Nephron progenitor cell (in vitro differentiated cells): ENCODE measurements around the gene RFX2.

Experiments used
- DNase-seq: peaks from one replicate; pipeline ENCODE4 v3.0.0; 2021
- H3K27ac Mint-ChIP-seq: 2 replicates; pipeline ENCODE4 v1.8.0; 2021; ENCODE audit warnings: mild to moderate bottlenecking, moderate library complexity, mixed read lengths
- H3K27me3 Mint-ChIP-seq: 2 replicates; pipeline ENCODE4 v1.8.0; 2021; ENCODE audit warnings: mild to moderate bottlenecking, low read depth, mixed read lengths; ENCODE audit not compliant: poor library complexity
- H3K36me3 Mint-ChIP-seq: 2 replicates; pipeline ENCODE4 v1.8.0; 2021; ENCODE audit warnings: low read depth, mixed read lengths
- H3K4me1 Mint-ChIP-seq: 2 replicates; pipeline ENCODE4 v1.8.0; 2021; ENCODE audit warnings: mixed read lengths
- H3K4me3 Mint-ChIP-seq: 2 replicates; pipeline ENCODE4 v1.8.0; 2021; ENCODE audit warnings: mild to moderate bottlenecking, moderate library complexity, mixed read lengths
- H3K9me3 Mint-ChIP-seq: 2 replicates; pipeline ENCODE4 v1.8.0; 2021; ENCODE audit warnings: mild to moderate bottlenecking, moderate library complexity, mixed read lengths
- TF ChIP-seq, protein P1 (sequence below): fragments of 200-600 bp; sonication (generic); IDR thresholded peaks from 2 replicates; pipeline ENCODE4 v1.5.0; 2021; ENCODE audit warnings: antibody characterized with exemption

The RFX2 gene

DNA sequence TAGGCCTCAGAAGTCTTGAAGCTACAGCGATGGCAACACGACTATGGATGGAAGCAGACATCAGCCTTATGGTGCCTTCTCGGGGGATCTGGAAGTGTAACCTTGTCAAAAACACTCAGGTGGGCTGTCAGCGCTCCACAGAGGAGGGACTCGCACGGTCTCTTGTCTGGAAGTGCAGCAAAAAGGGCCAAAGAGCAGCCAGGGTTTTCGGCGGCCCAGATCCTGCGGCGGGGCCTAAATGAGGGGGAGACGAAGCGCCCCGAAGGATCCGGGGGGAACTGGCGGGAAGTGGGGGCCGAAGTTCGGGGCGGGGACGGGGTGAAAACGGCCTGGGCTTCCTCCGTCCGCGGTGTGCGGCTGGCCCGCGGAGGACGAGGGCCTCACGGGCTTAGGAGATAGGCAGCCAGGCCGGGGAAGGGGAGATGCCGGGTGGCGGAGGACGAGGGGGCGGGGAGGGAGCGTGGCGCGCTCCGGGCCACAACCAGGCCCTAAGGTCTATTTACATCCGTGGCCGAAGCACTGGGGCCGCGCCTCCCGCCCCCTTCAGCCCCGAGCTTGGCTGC is 133.0 kb downstream of the RFX2 start:
- peaks cover 4% of the 10 kb centered on the region for H3K9me3 Mint-ChIP-seq
- peaks cover 15% of the 10 kb centered on the region for H3K36me3 Mint-ChIP-seq
- no peak for DNase-seq
- H3K4me3 Mint-ChIP-seq: peak overlapping the region; percentile 99
- peak overlapping the region; percentile 95 for H3K27ac Mint-ChIP-seq
- TF ChIP-seq, protein P1, sequence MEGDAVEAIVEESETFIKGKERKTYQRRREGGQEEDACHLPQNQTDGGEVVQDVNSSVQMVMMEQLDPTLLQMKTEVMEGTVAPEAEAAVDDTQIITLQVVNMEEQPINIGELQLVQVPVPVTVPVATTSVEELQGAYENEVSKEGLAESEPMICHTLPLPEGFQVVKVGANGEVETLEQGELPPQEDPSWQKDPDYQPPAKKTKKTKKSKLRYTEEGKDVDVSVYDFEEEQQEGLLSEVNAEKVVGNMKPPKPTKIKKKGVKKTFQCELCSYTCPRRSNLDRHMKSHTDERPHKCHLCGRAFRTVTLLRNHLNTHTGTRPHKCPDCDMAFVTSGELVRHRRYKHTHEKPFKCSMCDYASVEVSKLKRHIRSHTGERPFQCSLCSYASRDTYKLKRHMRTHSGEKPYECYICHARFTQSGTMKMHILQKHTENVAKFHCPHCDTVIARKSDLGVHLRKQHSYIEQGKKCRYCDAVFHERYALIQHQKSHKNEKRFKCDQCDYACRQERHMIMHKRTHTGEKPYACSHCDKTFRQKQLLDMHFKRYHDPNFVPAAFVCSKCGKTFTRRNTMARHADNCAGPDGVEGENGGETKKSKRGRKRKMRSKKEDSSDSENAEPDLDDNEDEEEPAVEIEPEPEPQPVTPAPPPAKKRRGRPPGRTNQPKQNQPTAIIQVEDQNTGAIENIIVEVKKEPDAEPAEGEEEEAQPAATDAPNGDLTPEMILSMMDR: no peak
- peaks cover 49% of the 10 kb centered on the region for H3K4me1 Mint-ChIP-seq
- H3K27me3 Mint-ChIP-seq: peaks cover 2% of the 10 kb centered on the region

GRCh38 chr19:5976768-5977167 is 133.5 kb downstream of the RFX2 start:
- Mint-ChIP-seq H3K36me3 (peaks cover 18% of the 10 kb centered on the region), H3K4me1 (peaks cover 49% of the 10 kb centered on the region), H3K27ac (peak overlapping the region; percentile 95), H3K27me3 (peaks cover 2% of the 10 kb centered on the region), H3K9me3 (peaks cover 2% of the 10 kb centered on the region), H3K4me3 (peak overlapping the region; percentile 99)
- DNase-seq: no peak
- TF ChIP-seq, protein P1: no peak

- no peak overlapping the region for H3K27ac Mint-ChIP-seq
- peak overlapping the region; percentile 99 for H3K4me3 Mint-ChIP-seq
- H3K27me3 Mint-ChIP-seq: no peaks in the 10 kb centered on the region
- no peaks in the 10 kb centered on the region for H3K9me3 Mint-ChIP-seq
- peaks cover 18% of the 10 kb centered on the region for H3K36me3 Mint-ChIP-seq
- TF ChIP-seq, protein P1: no peak
- H3K4me1 Mint-ChIP-seq: peaks cover 53% of the 10 kb centered on the region
- DNase-seq: no peak
These were observed 134.9 kb downstream of the RFX2 start for GRCh38 chr19:5975388-5975728.

DNA sequence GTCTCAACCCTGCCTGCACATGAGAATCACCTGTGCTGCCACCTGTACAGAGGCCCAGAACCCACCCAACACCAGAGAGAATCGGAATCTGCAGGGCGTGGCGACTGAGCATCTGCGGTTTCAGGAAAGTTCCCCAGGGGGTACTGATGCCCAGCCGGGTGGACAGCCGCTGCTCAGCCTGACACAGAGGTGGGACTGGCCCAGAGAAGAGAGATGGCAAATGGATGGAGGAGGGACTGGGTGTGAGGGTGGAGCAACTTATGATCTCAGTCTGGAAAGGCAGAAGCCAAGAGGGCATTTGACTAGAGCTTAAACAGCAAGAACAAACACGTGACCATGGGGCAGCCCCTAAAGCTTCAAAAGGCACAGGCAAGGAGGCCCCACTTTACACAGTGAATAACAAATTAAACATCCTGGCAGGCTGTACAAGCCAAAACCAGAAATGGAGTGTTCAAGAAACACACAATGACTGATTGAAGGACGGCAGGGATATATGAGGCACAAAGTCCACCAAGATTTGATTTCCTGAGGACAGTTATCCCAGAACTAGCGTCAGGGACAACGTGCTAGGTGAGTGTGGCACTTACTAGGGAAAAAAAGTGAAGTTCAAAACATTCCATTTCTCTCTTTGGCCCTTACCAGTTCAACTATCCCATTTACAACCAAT is 135.4 kb downstream of the RFX2 start:
- Mint-ChIP-seq H3K36me3 (peaks cover 18% of the 10 kb centered on the region), H3K4me1 (peaks cover 53% of the 10 kb centered on the region), H3K4me3 (peak overlapping the region; percentile 61), H3K27me3 (no peaks in the 10 kb centered on the region), H3K27ac (peak overlapping the region; percentile 72), H3K9me3 (no peaks in the 10 kb centered on the region)
- DNase-seq: no peak
- TF ChIP-seq, protein P1: no peak

GRCh38 chr19:5973867-5974635 is 136.2 kb downstream of the RFX2 start:
- TF ChIP-seq, protein P1: no peak
- Mint-ChIP-seq H3K4me3 (no peak overlapping the region), H3K9me3 (no peaks in the 10 kb centered on the region), H3K36me3 (peaks cover 18% of the 10 kb centered on the region), H3K27ac (peak overlapping the region; percentile 72), H3K4me1 (peaks cover 55% of the 10 kb centered on the region), H3K27me3 (no peaks in the 10 kb centered on the region)
- DNase-seq: no peak
